ENCODE results near the gene EPC1.

Gene EPC1

GRCh38 chr10:32337350-32337749 lies 9.6 kb downstream of the EPC1 start:
- Histone ChIP-seq H3K4me2 (ENCODE audit: low read depth, low read length, poor library complexity, severe bottlenecking) (peak overlapping the region; percentile 4), H3F3A (ENCODE audit: low read depth) (no peaks in the 10 kb centered on the region), H3K79me2 (ENCODE audit: insufficient read depth, low read length) (peaks cover 100% of the 10 kb centered on the region), H3K9me2 (replicated peaks; ENCODE audit: low read depth, low read length) (no peaks in the 10 kb centered on the region), H3K27me3 (ENCODE audit: insufficient read depth, low read length, poor library complexity, severe bottlenecking) (no peaks in the 10 kb centered on the region), H3K9ac (ENCODE audit: low read depth, low read length, poor library complexity, severe bottlenecking) (no peak overlapping the region), H3K4me3 (ENCODE audit: low read length, poor library complexity, severe bottlenecking) (no peak overlapping the region), H2AFZ (ENCODE audit: low read length) (no peak overlapping the region), H3K4me1 (ENCODE audit: insufficient read depth, low read length, poor library complexity, severe bottlenecking) (peaks cover 45% of the 10 kb centered on the region), H3K36me3 (ENCODE audit: insufficient read depth, low read length) (no peaks in the 10 kb centered on the region; the same call in 1 of the 2 replicates), H4K20me1 (ENCODE audit: insufficient read depth, low read length, poor library complexity, severe bottlenecking) (peaks cover 95% of the 10 kb centered on the region), H3K9me3 (ENCODE audit: insufficient read depth, low read depth, low read length) (no peaks in the 10 kb centered on the region)
- TF ChIP-seq EZH2phosphoT487 (IDR thresholded peaks at IDR 0.05; ENCODE audit: borderline replicate concordance) = no peak
- no peak for TF ChIP-seq CTCF (conservative IDR thresholded peaks at IDR 0.05; ENCODE audit: low read length)

- Histone ChIP-seq H3K4me1 (ENCODE audit: insufficient read depth, low read length, poor library complexity, severe bottlenecking) (peaks cover 38% of the 10 kb centered on the region), H4K20me1 (ENCODE audit: insufficient read depth, low read length, poor library complexity, severe bottlenecking) (peaks cover 95% of the 10 kb centered on the region), H3K79me2 (ENCODE audit: insufficient read depth, low read length) (peaks cover 100% of the 10 kb centered on the region), H3K9me2 (replicated peaks; ENCODE audit: low read depth, low read length) (no peaks in the 10 kb centered on the region), H3K27me3 (ENCODE audit: insufficient read depth, low read length, poor library complexity, severe bottlenecking) (no peaks in the 10 kb centered on the region), H3K4me2 (ENCODE audit: low read depth, low read length, poor library complexity, severe bottlenecking) (peak overlapping the region; percentile 14), H3K4me3 (ENCODE audit: low read length, poor library complexity, severe bottlenecking) (no peak overlapping the region), H2AFZ (ENCODE audit: low read length) (no peak overlapping the region), H3F3A (ENCODE audit: low read depth) (no peaks in the 10 kb centered on the region), H3K9ac (ENCODE audit: low read depth, low read length, poor library complexity, severe bottlenecking) (no peak overlapping the region), H3K36me3 (ENCODE audit: insufficient read depth, low read length) (peaks cover 4% of the 10 kb centered on the region; the same call in 1 of the 2 replicates), H3K9me3 (ENCODE audit: insufficient read depth, low read depth, low read length) (no peaks in the 10 kb centered on the region)
- no peak for TF ChIP-seq CTCF (conservative IDR thresholded peaks at IDR 0.05; ENCODE audit: low read length)
- TF ChIP-seq EZH2phosphoT487 (IDR thresholded peaks at IDR 0.05; ENCODE audit: borderline replicate concordance) = no peak
Observed at GRCh38 chr10:32333849-32334248, 13.1 kb downstream of the EPC1 start.

- Histone ChIP-seq H3F3A (ENCODE audit: low read depth) (no peaks in the 10 kb centered on the region), H3K36me3 (ENCODE audit: insufficient read depth, low read length) (peaks cover 10% of the 10 kb centered on the region; the same call in 1 of the 2 replicates), H3K9me2 (replicated peaks; ENCODE audit: low read depth, low read length) (no peaks in the 10 kb centered on the region), H3K79me2 (ENCODE audit: insufficient read depth, low read length) (peaks cover 100% of the 10 kb centered on the region), H4K20me1 (ENCODE audit: insufficient read depth, low read length, poor library complexity, severe bottlenecking) (peaks cover 96% of the 10 kb centered on the region), H3K4me1 (ENCODE audit: insufficient read depth, low read length, poor library complexity, severe bottlenecking) (peaks cover 31% of the 10 kb centered on the region), H3K27me3 (ENCODE audit: insufficient read depth, low read length, poor library complexity, severe bottlenecking) (no peaks in the 10 kb centered on the region), H3K9me3 (ENCODE audit: insufficient read depth, low read depth, low read length) (no peaks in the 10 kb centered on the region), H3K4me3 (ENCODE audit: low read length, poor library complexity, severe bottlenecking) (no peak overlapping the region), H2AFZ (ENCODE audit: low read length) (no peak overlapping the region), H3K9ac (ENCODE audit: low read depth, low read length, poor library complexity, severe bottlenecking) (no peak overlapping the region), H3K4me2 (ENCODE audit: low read depth, low read length, poor library complexity, severe bottlenecking) (peak overlapping the region; percentile 21)
- TF ChIP-seq EZH2phosphoT487 (IDR thresholded peaks at IDR 0.05; ENCODE audit: borderline replicate concordance) = no peak
- TF ChIP-seq CTCF (conservative IDR thresholded peaks at IDR 0.05; ENCODE audit: low read length) = no peak
Observed at GRCh38 chr10:32332299-32332750, 14.6 kb downstream of the EPC1 start.

Data from Loucy (cell line).